ENCODE results near the gene NUFIP2.

DNA sequence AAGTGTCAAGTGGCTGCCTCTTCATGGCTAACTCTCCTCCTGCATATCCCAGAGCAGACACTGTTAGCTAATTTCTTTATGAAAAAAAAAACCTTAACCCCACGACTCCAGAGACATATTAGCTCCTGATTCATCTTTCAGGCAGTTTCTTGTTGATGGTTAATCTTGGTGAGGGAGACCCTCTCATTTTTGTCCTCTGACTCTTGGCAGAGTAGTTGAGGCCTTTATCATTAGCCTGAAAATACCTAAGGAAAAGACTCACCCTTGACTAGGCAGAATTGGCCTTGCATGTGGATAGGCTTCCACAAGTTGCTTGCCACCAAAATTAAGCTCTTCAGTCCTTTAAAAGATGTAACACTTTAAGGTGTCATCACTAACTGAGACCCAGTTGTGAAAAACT is 43.3 kb downstream of the NUFIP2 start:
- TF ChIP-seq, protein P1, sequence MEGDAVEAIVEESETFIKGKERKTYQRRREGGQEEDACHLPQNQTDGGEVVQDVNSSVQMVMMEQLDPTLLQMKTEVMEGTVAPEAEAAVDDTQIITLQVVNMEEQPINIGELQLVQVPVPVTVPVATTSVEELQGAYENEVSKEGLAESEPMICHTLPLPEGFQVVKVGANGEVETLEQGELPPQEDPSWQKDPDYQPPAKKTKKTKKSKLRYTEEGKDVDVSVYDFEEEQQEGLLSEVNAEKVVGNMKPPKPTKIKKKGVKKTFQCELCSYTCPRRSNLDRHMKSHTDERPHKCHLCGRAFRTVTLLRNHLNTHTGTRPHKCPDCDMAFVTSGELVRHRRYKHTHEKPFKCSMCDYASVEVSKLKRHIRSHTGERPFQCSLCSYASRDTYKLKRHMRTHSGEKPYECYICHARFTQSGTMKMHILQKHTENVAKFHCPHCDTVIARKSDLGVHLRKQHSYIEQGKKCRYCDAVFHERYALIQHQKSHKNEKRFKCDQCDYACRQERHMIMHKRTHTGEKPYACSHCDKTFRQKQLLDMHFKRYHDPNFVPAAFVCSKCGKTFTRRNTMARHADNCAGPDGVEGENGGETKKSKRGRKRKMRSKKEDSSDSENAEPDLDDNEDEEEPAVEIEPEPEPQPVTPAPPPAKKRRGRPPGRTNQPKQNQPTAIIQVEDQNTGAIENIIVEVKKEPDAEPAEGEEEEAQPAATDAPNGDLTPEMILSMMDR (IDR thresholded peaks at IDR 0.05): no peak
- TF ChIP-seq POLR2AphosphoS5 (IDR thresholded peaks at IDR 0.05) (no peak), POLR2A (IDR thresholded peaks at IDR 0.05) (no peak)

All from suprapubic skin (tissue), 4 donors.